Middle frontal gyrus (tissue), 1 donor: ENCODE data around the gene RICTOR.

Source experiments
- DNase-seq: peaks from one replicate; pipeline ENCODE4 v3.0.0-alpha.2; 2015; ENCODE audit warnings: low spot score; ENCODE audit errors: extremely low spot score

The RICTOR gene, protein sequence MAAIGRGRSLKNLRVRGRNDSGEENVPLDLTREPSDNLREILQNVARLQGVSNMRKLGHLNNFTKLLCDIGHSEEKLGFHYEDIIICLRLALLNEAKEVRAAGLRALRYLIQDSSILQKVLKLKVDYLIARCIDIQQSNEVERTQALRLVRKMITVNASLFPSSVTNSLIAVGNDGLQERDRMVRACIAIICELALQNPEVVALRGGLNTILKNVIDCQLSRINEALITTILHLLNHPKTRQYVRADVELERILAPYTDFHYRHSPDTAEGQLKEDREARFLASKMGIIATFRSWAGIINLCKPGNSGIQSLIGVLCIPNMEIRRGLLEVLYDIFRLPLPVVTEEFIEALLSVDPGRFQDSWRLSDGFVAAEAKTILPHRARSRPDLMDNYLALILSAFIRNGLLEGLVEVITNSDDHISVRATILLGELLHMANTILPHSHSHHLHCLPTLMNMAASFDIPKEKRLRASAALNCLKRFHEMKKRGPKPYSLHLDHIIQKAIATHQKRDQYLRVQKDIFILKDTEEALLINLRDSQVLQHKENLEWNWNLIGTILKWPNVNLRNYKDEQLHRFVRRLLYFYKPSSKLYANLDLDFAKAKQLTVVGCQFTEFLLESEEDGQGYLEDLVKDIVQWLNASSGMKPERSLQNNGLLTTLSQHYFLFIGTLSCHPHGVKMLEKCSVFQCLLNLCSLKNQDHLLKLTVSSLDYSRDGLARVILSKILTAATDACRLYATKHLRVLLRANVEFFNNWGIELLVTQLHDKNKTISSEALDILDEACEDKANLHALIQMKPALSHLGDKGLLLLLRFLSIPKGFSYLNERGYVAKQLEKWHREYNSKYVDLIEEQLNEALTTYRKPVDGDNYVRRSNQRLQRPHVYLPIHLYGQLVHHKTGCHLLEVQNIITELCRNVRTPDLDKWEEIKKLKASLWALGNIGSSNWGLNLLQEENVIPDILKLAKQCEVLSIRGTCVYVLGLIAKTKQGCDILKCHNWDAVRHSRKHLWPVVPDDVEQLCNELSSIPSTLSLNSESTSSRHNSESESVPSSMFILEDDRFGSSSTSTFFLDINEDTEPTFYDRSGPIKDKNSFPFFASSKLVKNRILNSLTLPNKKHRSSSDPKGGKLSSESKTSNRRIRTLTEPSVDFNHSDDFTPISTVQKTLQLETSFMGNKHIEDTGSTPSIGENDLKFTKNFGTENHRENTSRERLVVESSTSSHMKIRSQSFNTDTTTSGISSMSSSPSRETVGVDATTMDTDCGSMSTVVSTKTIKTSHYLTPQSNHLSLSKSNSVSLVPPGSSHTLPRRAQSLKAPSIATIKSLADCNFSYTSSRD (N-terminal part only)

DNA sequence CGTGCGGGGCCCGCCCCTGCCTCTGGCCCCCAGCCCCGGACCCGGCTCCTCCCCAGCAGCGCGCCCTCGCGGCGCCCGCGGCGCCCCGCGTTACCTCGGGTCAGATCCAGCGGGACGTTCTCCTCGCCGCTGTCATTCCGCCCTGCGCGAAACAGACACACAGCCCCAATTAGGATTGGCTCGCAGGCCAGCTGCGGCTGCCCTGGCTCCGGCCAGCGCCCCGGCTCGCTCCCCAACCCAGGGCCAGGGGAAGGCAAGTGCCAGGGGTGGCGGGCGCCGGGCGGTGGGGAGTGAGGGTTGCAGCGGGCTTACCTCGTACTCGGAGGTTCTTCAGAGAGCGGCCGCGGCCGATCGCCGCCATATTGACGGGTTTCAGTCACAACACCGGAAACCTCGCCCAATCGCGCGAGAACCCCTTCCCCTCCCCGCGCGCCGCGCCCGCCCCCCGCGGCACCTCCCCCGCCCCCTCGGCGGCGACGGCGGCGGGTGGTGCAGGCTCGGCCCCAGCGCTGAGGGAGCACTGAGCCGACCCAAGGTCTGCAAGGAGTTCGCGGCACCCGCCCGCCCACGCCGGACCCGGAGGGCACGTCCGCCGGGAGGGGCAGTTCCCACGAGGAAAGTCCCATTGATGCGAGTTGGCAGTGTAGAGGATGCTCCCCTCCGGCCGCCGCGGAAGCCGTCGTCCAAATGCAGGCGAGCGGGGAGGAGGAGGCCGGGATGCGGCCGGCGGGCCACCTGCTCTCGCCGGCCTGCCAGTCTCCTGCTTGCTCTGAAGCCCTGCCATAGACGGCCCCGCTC, at the start of gene RICTOR:
Gene RICTOR, minus strand, starts transcription at position 383 of the 798 bp plus-strand sequence. Its CDS starts 22 bp downstream, at position 361.
- peak; percentile 82 for DNase-seq

DNA sequence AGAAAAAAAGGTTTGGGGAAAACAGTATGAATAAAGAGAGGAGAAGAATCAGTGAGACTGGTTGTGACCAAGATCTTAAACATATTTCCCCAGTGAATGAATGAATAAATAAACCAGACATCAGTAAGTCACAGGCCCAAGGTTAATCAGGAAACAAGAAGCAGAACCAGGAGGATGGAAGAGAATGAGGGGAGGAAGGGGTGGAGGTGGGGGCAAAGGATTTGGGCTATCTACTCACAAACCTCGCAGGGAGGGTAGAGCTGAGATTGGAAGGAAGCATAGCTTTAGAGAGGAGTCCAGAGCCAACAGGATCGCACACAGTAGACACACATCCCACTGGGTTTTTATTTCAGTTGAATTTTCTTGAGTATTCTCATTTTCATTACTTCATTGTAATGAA, 47.7 kb upstream of the RICTOR start:
- DNase-seq: no peak

DNA sequence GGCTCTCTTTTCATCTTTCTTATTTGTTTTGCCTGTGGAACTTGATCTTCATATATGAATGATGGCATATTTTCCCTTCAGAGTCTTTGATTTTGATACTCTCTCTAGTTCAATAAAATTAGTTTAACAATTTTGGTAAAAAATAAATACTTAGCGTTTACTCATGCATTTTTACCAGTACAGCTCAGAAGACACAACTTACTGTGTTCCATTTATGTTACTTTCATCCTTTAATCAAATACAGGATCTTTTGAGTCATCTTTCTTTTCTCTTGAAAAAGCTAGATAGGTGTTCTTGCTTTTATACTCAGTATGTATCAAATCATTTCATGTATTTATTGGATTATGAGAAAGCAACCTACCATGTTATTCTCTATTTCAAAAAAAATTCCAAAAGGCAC, 47.1 kb upstream of the RICTOR start:
- DNase-seq: no peak

DNA sequence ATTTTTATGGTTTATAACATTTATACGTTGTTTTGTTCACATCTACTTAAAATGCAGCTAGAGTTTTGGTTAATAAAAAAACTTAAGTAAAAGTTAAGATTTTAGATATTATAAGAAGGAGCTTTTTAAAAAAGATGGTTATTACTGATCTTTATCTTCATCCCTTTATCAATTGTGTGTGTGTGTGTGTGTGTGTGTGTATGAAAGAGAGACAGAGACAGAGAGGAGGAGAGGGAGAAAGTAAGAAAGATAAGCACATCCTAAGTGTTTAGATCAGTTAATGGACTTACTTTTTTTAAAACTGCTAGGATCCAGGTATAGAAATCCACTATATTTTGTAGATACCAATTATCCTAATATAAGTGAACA, 45.8 kb upstream of the RICTOR start:
- no peak for DNase-seq

DNA sequence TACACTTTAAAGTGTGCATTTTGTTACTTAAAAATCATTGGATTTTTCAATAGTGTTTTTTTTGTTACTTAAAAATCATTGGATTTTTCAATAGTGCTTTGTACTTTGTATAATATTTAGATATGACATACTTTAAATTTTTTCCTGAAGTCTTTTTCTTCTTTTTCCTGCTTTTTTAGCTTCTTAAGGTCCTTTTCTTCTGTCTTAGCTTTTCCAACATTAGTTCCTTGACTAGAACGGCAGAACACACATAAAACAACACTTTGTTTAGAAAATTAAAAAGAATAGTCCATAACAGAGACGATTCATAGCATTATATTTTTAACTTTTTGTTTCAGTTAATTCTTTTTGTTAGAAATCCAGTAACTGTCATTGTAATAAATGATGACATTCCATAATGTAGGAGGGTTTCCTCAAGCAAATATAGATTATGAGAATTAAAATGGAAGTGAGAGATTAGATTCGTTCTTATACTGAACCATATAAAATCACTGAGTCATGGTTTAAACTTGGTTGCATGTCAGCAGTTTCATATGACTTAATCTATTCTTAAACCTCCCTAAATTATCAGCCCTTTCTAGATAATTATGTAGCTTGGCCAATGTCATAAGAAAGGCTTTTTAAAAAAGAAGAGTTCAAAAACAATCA, 45.3 kb upstream of the RICTOR start:
- no peak for DNase-seq

DNA sequence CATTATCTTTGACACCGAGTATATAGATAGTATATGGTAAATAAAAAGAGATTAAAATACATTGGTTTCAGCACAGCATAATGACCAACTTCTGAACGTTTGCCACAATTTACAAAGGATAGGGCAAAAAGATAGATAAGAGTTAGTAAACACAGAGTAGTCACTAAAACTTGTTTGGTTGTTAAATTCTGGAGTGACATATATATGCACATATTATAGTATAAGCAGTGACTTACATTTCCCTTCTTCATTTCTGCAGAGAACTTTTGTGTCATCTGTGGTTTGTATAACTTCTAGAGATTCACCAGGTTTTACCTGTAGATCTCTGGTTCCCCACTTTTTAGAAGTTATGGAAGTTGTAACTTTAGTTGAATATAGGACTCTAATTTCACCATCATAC, 44.4 kb upstream of the RICTOR start:
- DNase-seq: no peak

DNA sequence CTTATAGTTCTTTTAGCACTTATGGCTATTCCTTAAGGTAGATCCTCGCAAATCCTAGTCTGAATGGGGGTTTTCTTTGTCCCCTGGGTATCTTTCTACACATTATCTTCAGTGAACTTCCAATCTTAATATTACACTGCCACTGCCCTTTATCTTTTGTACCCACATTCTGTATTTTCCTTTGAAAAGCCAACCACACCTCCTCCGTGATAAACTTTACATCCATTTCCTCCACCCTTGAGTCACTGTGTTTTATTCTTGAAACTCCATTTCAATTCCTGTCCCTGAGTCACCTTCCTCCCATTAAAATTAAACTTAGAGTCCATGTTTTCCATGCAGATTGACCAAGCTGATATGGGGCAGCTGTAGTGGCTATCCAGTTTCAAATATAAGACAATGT, 43.2 kb upstream of the RICTOR start:
- DNase-seq: no peak

DNA sequence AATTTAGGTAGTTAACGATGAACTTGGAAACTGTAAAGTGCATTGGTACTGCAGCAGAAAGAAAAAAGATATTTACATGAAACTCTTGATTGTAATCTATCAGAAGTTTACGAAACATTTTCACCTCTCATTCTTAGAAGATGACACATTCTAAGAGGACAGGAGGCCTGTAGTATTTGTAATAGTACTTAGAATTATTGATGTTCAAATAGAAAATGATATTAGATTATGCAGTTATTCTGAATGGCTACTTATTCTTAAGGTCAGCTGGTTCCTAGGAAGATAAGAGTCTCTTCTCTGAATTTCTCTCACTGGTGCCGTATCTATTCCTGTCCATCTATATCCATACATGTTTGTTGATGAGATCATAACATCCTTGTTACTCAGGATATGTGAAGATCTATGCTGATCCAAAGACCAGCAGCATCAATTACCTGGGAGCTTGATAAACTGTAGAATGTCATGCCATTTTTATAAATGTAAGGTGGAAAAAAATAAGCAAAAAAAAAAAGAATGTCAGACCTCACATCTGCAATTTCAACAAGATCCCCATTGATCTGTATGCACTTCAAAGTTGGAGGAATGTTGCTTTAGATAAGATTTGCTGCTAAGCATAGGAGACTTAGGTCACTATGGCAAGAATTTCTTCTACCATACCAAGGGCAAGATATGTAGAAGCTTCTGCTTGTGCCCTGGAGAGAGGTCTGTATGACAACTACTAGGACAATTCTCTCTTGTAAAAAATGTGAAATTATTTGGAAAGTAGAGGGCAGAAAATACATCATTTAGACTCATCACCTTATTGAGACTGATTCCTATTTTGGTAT, 42.4 kb upstream of the RICTOR start:
- no peak for DNase-seq

DNA sequence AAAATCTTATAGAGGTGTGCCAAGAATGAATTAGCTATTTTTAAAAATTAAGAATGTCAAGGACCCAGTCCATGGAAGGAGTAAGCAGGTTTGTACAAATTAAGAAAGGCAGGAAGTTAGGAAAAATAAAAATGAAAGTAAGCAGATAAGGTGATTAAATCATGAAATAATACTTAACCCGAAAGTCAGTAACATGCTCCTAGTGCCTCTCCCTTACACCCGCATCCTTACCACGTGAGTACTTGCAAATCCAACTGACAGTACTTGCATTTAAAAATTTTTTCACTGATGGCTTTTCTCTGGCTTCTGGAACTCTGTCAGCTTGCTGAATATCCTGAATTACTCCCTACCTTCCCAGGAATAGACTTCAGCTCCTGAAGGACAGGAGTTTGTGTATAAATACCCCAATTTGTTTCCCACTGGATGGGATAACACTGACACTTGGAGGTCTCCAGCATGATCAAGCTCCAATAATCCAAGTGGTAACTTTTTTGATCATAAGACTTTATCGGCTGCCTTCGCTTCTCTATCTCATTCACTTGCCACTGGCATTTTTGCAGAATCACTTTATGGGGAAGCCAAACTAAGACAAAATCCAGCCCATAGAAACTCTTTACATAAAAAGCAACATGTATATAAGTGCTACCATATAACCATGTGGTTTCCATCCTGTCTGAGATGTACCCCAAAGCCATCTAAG, 41.6 kb upstream of the RICTOR start:
- DNase-seq: no peak

DNA sequence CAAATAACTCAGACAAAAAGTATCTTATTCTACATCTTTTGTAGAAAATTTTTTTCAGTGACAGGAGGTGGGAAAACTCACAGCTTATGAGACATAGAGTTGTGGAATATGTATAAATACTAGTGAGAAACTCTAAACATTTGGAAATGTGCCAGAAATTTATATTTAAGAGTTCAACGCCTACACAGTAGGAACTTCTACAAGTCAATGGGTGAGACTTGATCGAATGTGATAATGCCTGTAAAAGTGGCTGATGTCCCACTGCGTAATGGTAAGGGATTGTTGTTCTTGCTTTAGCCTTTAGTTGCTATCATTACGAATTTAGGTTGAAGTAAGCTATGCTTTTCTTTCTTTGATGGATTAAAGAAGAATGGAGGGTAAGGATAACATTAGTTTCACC, 40.0 kb upstream of the RICTOR start:
- DNase-seq: no peak

DNA sequence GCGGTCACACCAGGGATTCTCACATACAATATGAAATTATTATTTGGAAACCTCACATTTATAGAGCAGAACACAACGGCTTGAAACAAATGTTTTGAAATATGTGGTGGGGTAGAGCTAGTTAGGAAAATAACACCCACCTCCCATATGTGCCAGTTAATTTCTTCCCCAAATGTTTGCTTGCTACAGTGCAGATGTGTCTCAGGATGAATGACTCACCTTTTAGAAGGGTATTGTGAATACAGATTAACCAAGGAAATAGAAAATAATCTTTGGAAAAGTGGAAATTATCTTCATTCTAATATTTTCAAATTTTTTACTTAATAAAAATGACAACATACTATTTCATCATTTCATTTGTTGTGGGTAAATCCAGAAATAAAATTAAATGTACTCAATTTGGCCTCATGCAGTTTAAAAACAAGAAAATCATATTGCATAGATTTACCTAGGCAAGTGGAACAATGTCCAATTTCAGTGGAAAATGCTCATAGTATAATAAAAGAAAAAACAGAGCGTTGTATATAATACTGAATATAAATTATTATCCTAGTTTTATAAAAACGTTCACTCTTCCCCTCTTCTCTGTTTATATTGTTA, 39.3 kb upstream of the RICTOR start:
- DNase-seq: no peak

DNA sequence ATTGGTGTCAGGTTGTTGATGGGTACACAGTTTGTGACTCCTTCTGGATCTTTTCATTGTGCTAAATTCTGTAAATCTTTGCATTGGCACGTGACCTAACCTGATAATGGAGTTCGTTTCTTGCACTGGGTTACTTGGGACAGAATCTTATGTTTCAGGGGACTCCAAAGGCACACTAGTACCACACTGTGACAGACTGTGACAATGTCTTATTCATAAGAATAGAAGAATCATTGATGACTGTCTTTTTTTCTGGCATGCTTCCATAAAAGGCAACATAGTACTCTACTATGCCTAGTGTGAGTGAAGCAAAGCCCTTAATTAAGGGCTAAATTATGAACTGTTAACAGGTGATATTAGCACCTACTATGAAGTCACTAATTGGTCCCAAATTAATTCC, 35.4 kb upstream of the RICTOR start:
- peak; percentile 26 for DNase-seq

DNA sequence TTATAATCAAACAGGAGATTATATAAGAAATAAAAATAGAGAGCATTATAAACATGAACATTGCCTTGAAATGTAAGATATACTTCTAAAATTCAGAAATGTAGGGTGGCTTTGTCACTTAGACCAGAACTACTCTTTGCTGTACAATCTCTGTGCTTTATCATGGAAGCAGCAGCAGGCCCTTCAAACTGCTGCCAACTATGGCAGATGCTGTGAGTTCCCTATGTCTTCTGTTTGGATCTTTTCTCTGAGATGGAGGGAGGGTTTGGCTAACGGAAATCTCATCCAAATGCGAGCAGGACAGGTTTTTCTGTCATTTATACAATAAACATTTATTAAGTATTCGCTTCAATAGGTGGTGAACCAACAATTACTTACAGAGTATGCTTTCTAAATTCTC, 34.8 kb upstream of the RICTOR start:
- no peak for DNase-seq

DNA sequence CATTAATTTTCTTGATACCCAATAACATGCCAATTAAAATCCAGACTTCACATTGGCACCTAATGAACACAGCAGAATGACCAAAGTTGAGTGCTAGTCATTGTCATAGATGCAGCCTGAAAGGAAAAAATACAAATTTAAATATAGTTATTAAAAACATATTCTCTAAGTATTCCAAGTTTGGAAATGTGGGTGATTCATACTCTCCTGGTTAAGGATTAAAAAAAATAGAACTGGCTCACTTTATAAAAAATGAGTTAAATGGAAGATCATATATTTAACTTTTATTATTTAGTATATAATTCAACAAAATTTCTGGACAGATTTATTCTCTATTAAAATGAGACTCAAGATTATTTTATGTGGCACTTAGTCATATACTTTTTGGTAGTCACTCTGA, 33.2 kb upstream of the RICTOR start:
- DNase-seq: no peak

DNA sequence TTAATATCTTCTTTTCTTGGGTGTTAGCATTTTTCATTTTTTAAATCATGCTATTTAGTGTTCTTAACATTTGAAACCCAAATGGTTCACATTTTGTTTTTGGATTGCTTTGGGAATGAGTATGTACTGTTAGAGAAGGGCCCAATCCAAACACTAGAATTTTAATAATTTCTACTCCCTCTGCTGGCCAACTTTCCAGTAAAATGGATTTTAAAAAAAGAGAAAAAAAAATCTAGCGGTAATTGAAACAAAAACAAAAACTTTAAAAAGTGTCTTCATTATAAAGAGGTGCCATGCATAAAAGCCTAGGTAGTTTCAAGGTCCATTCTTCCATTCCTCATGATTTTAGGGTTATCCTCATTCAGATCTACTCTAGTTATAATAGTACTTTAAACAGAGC, 32.1 kb upstream of the RICTOR start:
- no peak for DNase-seq

DNA sequence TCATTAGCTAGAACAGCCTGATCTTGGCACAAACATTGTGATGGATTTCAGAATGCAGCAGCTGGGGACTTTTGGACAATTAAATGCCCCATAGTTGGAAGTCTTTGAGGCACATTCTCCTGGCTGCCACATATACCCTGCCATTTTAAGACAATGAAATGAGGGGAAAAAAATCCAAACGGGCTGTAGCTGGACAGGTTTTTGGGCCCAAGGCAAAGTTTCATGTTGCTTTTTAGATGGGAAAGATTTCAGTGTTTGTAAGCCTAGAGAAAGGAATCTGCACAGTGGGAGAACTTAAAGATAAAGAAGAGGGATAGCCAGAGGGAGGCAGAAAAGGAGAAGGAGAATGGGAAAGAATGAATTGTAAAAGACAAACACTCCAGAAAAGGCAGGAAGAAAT, 30.0 kb upstream of the RICTOR start:
- no peak for DNase-seq

DNA sequence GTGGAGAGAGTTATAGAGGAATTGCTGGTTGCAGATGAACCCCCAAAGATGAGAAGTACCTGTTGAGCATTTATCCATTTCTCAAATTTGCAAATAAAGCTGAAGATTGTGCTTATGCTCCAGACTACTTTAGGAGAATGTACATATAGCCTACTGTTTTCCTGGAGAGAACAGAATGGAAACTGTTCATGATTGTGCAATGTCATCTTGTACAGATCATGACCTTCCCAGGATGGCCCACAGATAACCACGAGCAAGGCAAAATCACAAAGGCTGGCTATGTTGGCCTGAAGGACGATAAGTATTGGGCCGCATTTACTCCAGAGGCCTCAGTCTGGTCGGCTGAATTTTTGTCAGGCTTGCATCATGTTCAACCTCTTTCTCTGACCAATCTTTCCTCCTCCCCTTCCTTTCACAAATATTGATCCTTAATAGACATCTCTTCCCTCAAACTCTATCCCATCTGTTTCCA, 28.5 kb upstream of the RICTOR start:
- no peak for DNase-seq

DNA sequence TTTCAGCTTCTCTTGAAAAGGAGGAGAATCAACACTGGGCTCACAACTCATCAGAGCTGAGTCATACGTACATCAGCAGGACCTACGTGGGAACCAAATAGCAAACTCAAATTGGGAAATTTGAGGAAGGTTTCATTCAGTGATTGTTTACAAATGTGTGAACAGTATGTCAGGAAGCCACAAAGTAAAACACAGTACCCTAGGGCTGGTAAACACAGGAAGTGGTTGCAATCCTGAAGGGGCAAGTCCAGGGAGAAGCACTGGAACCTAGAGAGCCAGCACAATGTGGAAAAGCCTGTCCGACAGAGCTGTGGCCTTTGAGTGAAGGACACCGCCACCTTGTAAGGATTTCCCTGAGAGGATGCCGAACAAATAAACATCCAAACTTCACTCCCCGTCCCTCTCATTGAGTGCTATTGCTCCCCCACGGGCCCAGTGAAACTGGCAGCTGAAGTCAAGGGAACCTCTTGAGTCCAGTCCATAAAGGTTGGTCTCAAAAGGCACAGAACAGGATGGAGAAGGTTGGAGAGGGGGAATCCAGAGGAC, 26.7 kb upstream of the RICTOR start:
- DNase-seq: no peak
